ENCODE measurements around the gene CNIH1.

CNIH1 gene

GRCh38 chr14:54480830-54481562 is 39.8 kb upstream of the CNIH1 start:
- peaks cover 5% of the 10 kb centered on the region for H3K36me3 ChIP-seq (ENCODE audit: control insufficient read depth, insufficient read depth, low read length)
- H3K27ac ChIP-seq (ENCODE audit: low read depth, low read length) = no peak overlapping the region
- no peak overlapping the region for H3K4me3 ChIP-seq (ENCODE audit: low read length)
- H3K4me1 ChIP-seq (ENCODE audit: control insufficient read depth, insufficient read depth, low read length) = peaks cover 4% of the 10 kb centered on the region
- H3K27me3 ChIP-seq (ENCODE audit: control insufficient read depth, insufficient read depth, low read length) = no peaks in the 10 kb centered on the region
- no peak overlapping the region for H3K9ac ChIP-seq (ENCODE audit: low read length)

GRCh38 chr14:54478636-54479215 is 37.6 kb upstream of the CNIH1 start:
- peaks cover 5% of the 10 kb centered on the region for H3K36me3 ChIP-seq (ENCODE audit: control insufficient read depth, insufficient read depth, low read length)
- peaks cover 4% of the 10 kb centered on the region for H3K4me1 ChIP-seq (ENCODE audit: control insufficient read depth, insufficient read depth, low read length)
- H3K27me3 ChIP-seq (ENCODE audit: control insufficient read depth, insufficient read depth, low read length) = no peaks in the 10 kb centered on the region
- no peak overlapping the region for H3K4me3 ChIP-seq (ENCODE audit: low read length)
- H3K27ac ChIP-seq (ENCODE audit: low read depth, low read length) = no peak overlapping the region
- no peak overlapping the region for H3K9ac ChIP-seq (ENCODE audit: low read length)

GRCh38 chr14:54475911-54476310 is 34.7 kb upstream of the CNIH1 start:
- no peaks in the 10 kb centered on the region for H3K4me1 ChIP-seq (ENCODE audit: control insufficient read depth, insufficient read depth, low read length)
- no peak overlapping the region for H3K27ac ChIP-seq (ENCODE audit: low read depth, low read length)
- H3K9ac ChIP-seq (ENCODE audit: low read length) = no peak overlapping the region
- no peaks in the 10 kb centered on the region for H3K27me3 ChIP-seq (ENCODE audit: control insufficient read depth, insufficient read depth, low read length)
- H3K36me3 ChIP-seq (ENCODE audit: control insufficient read depth, insufficient read depth, low read length) = peaks cover 5% of the 10 kb centered on the region
- H3K4me3 ChIP-seq (ENCODE audit: low read length) = no peak overlapping the region

- Histone ChIP-seq H3K27ac (ENCODE audit: low read depth, low read length) (peak overlapping the region; percentile 19), H3K4me1 (ENCODE audit: control insufficient read depth, insufficient read depth, low read length) (no peaks in the 10 kb centered on the region), H3K36me3 (ENCODE audit: control insufficient read depth, insufficient read depth, low read length) (peaks cover 5% of the 10 kb centered on the region), H3K9ac (ENCODE audit: low read length) (no peak overlapping the region), H3K4me3 (ENCODE audit: low read length) (no peak overlapping the region), H3K27me3 (ENCODE audit: control insufficient read depth, insufficient read depth, low read length) (no peaks in the 10 kb centered on the region)
These were observed 34.2 kb upstream of the CNIH1 start for GRCh38 chr14:54475187-54475899.

DNA sequence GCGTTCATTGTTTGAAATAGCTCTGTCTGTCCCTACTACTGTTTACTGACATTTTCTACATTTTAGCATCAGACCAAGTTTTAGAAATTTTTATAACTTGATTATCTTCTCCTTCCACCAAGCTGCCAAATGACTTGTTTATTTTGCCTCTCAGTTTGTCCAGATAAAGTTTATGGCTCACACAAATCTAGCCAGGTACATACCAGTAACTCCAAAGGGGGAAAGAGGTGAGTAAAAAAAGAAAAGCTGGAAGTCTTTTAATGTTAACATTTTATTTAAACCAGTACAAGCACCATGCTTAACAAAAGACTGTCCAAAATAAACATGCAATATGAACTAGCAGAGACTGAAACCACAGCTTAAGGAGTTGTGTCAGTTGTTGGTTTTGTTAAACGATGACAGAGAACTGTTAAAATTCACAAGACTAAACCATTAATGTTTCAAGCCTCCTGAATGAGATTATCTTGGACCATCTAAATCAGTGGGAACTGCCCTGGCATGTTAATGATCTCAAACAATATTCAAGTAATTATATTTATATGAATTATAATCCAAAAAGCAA is 33.1 kb upstream of the CNIH1 start:
- Histone ChIP-seq H3K27me3 (ENCODE audit: control insufficient read depth, insufficient read depth, low read length) (no peaks in the 10 kb centered on the region), H3K4me1 (ENCODE audit: control insufficient read depth, insufficient read depth, low read length) (no peaks in the 10 kb centered on the region), H3K36me3 (ENCODE audit: control insufficient read depth, insufficient read depth, low read length) (peaks cover 3% of the 10 kb centered on the region), H3K9ac (ENCODE audit: low read length) (no peak overlapping the region), H3K4me3 (ENCODE audit: low read length) (no peak overlapping the region), H3K27ac (ENCODE audit: low read depth, low read length) (no peak overlapping the region)

- Histone ChIP-seq H3K27ac (ENCODE audit: low read depth, low read length) (no peak overlapping the region), H3K4me3 (ENCODE audit: low read length) (no peak overlapping the region), H3K4me1 (ENCODE audit: control insufficient read depth, insufficient read depth, low read length) (no peaks in the 10 kb centered on the region), H3K27me3 (ENCODE audit: control insufficient read depth, insufficient read depth, low read length) (no peaks in the 10 kb centered on the region), H3K36me3 (ENCODE audit: control insufficient read depth, insufficient read depth, low read length) (no peaks in the 10 kb centered on the region), H3K9ac (ENCODE audit: low read length) (no peak overlapping the region)
These were observed 31.1 kb upstream of the CNIH1 start for GRCh38 chr14:54472315-54472714.

DNA sequence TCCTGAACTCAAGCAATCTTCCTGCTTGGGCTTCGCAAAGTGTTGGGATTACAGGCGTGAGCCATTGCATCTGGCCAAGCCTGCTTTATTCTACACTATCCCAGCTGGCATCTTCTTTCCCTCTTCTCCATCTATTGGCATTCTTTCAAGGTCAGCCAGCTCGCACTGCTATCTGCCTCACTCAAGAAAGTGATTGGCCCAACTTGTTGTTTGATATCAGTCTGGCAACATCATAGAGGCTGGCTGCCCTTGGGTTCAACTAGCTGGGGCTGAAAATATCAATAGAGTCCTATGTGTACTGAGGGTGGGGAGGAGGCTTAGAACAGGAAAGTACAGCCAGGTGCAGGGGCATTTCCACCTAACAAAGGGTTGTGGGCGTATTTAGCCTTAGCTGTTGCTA is 30.5 kb upstream of the CNIH1 start:
- Histone ChIP-seq H3K27me3 (ENCODE audit: control insufficient read depth, insufficient read depth, low read length) (no peaks in the 10 kb centered on the region), H3K36me3 (ENCODE audit: control insufficient read depth, insufficient read depth, low read length) (no peaks in the 10 kb centered on the region), H3K4me3 (ENCODE audit: low read length) (no peak overlapping the region), H3K9ac (ENCODE audit: low read length) (no peak overlapping the region), H3K27ac (ENCODE audit: low read depth, low read length) (no peak overlapping the region), H3K4me1 (ENCODE audit: control insufficient read depth, insufficient read depth, low read length) (no peaks in the 10 kb centered on the region)

DNA sequence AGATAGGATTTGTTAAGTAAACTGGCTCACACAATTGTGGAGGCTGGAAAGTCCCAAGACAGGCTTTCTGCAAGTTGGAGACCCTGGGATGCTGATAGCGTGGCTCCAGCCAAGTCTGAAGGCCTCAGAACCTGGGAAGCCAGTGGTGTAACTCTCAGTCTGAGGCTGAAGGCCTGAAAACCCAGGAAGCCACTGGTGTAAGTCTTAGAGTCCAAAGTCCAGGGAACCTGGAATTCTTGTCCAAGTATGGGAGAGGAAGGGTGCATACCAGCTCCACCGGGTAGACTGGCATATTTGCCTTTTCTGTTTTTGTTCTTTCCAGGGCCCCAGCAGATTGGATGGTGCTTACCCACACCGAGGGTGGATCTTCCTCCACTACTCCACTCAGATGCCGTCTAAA is 29.5 kb upstream of the CNIH1 start:
- H3K4me1 ChIP-seq (ENCODE audit: control insufficient read depth, insufficient read depth, low read length) = no peaks in the 10 kb centered on the region
- no peaks in the 10 kb centered on the region for H3K36me3 ChIP-seq (ENCODE audit: control insufficient read depth, insufficient read depth, low read length)
- H3K27ac ChIP-seq (ENCODE audit: low read depth, low read length) = no peak overlapping the region
- no peak overlapping the region for H3K9ac ChIP-seq (ENCODE audit: low read length)
- no peak overlapping the region for H3K4me3 ChIP-seq (ENCODE audit: low read length)
- H3K27me3 ChIP-seq (ENCODE audit: control insufficient read depth, insufficient read depth, low read length) = no peaks in the 10 kb centered on the region

- no peak overlapping the region for H3K4me3 ChIP-seq (ENCODE audit: low read length)
- no peaks in the 10 kb centered on the region for H3K27me3 ChIP-seq (ENCODE audit: control insufficient read depth, insufficient read depth, low read length)
- H3K9ac ChIP-seq (ENCODE audit: low read length) = no peak overlapping the region
- no peaks in the 10 kb centered on the region for H3K36me3 ChIP-seq (ENCODE audit: control insufficient read depth, insufficient read depth, low read length)
- H3K4me1 ChIP-seq (ENCODE audit: control insufficient read depth, insufficient read depth, low read length) = no peaks in the 10 kb centered on the region
- H3K27ac ChIP-seq (ENCODE audit: low read depth, low read length) = no peak overlapping the region
These were observed 26.1 kb upstream of the CNIH1 start for GRCh38 chr14:54467280-54467679.

DNA sequence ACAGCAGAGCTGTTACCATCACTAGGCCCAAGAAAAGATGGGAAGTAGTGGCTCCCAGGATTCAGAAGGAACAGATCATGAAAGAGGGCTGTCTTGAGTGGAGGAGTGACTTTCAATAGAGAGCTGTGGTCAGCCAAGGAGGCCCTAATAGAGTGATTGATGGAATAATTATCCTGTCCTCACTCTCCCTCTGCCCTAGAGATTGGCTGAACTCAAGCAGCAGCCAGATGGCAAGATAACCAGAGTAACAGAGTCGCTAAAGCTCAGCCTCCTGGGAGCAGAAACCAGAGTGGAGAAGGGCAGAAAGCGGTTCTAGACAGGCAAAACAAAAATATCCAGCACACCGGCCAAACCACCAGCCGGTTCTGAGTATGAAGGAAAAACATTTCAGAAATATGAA is 24.5 kb upstream of the CNIH1 start:
- H3K4me1 ChIP-seq (ENCODE audit: control insufficient read depth, insufficient read depth, low read length) = no peaks in the 10 kb centered on the region
- H3K4me3 ChIP-seq (ENCODE audit: low read length) = no peak overlapping the region
- H3K27ac ChIP-seq (ENCODE audit: low read depth, low read length) = no peak overlapping the region
- H3K9ac ChIP-seq (ENCODE audit: low read length) = no peak overlapping the region
- H3K27me3 ChIP-seq (ENCODE audit: control insufficient read depth, insufficient read depth, low read length) = no peaks in the 10 kb centered on the region
- H3K36me3 ChIP-seq (ENCODE audit: control insufficient read depth, insufficient read depth, low read length) = no peaks in the 10 kb centered on the region

- Histone ChIP-seq H3K36me3 (ENCODE audit: control insufficient read depth, insufficient read depth, low read length) (no peaks in the 10 kb centered on the region), H3K27ac (ENCODE audit: low read depth, low read length) (no peak overlapping the region), H3K27me3 (ENCODE audit: control insufficient read depth, insufficient read depth, low read length) (no peaks in the 10 kb centered on the region), H3K4me1 (ENCODE audit: control insufficient read depth, insufficient read depth, low read length) (no peaks in the 10 kb centered on the region), H3K4me3 (ENCODE audit: low read length) (no peak overlapping the region), H3K9ac (ENCODE audit: low read length) (no peak overlapping the region)
These were observed 20.9 kb upstream of the CNIH1 start for GRCh38 chr14:54462048-54462447.

- no peak overlapping the region for H3K9ac ChIP-seq (ENCODE audit: low read length)
- no peaks in the 10 kb centered on the region for H3K27me3 ChIP-seq (ENCODE audit: control insufficient read depth, insufficient read depth, low read length)
- no peak overlapping the region for H3K27ac ChIP-seq (ENCODE audit: low read depth, low read length)
- H3K36me3 ChIP-seq (ENCODE audit: control insufficient read depth, insufficient read depth, low read length) = no peaks in the 10 kb centered on the region
- no peaks in the 10 kb centered on the region for H3K4me1 ChIP-seq (ENCODE audit: control insufficient read depth, insufficient read depth, low read length)
- no peak overlapping the region for H3K4me3 ChIP-seq (ENCODE audit: low read length)
These were observed 17.9 kb upstream of the CNIH1 start for GRCh38 chr14:54459106-54459505.

All from rectal smooth muscle tissue (tissue), 1 donor.